ENCODE results near the gene ASMT.

- TF ChIP-seq CTCF (conservative IDR thresholded peaks at IDR 0.05) (no peak), ZFX (IDR thresholded peaks at IDR 0.05) (no peak)
Measured at GRCh38 chrX:1686642-1687041, 71.8 kb downstream of the ASMT start.
